ENCODE data around the gene MAP2.

MAP2 gene

GRCh38 chr2:209451209-209451834, 27.5 kb downstream of the MAP2 start:
- Histone ChIP-seq H3K4me2 (no peak overlapping the region), H3K79me2 (ENCODE audit: insufficient read depth, low read depth) (no peaks in the 10 kb centered on the region), H3K27ac (no peak overlapping the region), H3K9ac (no peak overlapping the region), H3K27me3 (ENCODE audit: insufficient read depth, low read depth) (no peaks in the 10 kb centered on the region), H3K36me3 (ENCODE audit: insufficient read depth) (no peaks in the 10 kb centered on the region), H4K20me1 (ENCODE audit: insufficient read depth) (no peaks in the 10 kb centered on the region), H3K4me1 (ENCODE audit: low read depth, poor library complexity, severe bottlenecking) (peaks cover 8% of the 10 kb centered on the region), H3K4me3 (IDR thresholded peaks at IDR 0.05; ENCODE audit: insufficient read depth, low read depth, low read length) (no peak overlapping the region), H2AFZ (ENCODE audit: low read depth) (no peak overlapping the region)
- no peak for TF ChIP-seq CTCF (conservative IDR thresholded peaks at IDR 0.05; ENCODE audit: low read depth, low read length)

DNA sequence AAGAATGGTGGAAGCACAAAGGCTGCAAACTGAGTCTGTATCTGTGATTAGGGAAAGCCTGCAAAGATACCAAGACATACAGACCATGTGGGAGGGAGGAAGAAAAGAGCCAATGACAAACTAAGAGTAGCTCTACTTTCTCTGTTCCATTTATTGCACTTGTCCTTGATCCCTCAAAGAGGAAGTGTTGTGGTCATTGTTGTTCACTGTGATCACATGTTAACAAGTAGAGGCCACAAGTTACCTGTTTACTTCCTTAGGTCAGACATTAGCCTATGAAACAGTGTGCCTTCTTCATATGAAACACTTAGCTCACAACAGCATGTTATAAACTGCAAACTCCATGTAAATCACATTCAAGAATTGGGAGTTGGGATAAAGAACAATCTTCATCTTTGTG, 32.6 kb downstream of the MAP2 start:
- H3K4me3 ChIP-seq (IDR thresholded peaks at IDR 0.05; ENCODE audit: insufficient read depth, low read depth, low read length): no peak overlapping the region
- H3K27me3 ChIP-seq (ENCODE audit: insufficient read depth, low read depth): no peaks in the 10 kb centered on the region
- no peak for TF ChIP-seq CTCF (conservative IDR thresholded peaks at IDR 0.05; ENCODE audit: low read depth, low read length)
- no peak overlapping the region for H3K4me2 ChIP-seq
- H4K20me1 ChIP-seq (ENCODE audit: insufficient read depth): no peaks in the 10 kb centered on the region
- H3K4me1 ChIP-seq (ENCODE audit: low read depth, poor library complexity, severe bottlenecking): peaks cover 6% of the 10 kb centered on the region
- H2AFZ ChIP-seq (ENCODE audit: low read depth): no peak overlapping the region
- no peaks in the 10 kb centered on the region for H3K79me2 ChIP-seq (ENCODE audit: insufficient read depth, low read depth)
- H3K9ac ChIP-seq: no peak overlapping the region
- H3K36me3 ChIP-seq (ENCODE audit: insufficient read depth): no peaks in the 10 kb centered on the region
- no peak overlapping the region for H3K27ac ChIP-seq

DNA sequence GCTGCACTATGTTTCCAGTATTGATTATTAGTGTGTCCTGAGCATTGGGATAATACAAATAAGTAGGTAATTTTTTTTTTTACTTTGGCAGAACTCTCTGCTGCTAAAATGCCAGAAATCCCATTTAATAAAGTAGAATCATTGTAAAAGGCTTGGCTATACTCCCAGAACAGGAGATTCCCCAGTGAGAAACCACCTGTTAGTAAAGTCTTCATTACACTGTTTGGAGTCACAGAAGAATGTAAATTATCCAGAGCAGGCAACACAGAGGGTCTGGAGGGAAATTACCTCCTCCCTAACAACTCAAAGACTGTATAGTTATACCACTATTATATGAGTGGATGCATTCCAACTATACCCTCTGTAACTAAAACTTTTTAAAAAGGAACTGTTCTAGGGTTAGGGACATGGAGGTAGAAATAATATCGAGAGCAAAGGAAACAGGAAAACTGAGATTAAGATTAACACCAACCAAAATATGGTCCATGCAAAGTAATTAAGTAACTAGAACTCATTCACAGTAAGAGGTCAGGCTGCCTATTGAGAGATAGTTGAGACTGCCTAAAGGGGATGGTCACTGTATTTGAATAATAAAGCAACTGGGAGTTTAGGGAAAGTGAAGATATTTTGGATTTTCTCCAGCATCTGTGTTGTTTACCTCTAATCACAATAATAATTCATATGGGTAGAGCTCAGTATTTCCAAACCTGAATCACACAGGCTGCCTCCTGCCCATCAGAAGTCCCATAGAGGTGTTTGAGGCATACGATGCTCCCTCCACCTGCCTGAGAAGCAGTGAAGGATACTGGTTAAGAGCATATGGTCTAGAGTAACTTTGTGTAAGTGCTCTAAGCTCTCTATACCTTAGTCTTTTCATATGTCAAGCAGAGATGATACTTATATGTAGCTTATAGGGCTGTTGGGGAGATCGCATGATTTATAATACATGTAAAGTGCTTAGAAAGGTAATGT, 34.4 kb downstream of the MAP2 start:
- TF ChIP-seq CTCF (conservative IDR thresholded peaks at IDR 0.05; ENCODE audit: low read depth, low read length): no peak
- H3K79me2 ChIP-seq (ENCODE audit: insufficient read depth, low read depth): no peaks in the 10 kb centered on the region

GRCh38 chr2:209459359-209459758, 35.5 kb downstream of the MAP2 start:
- Histone ChIP-seq H2AFZ (ENCODE audit: low read depth) (no peak overlapping the region), H3K36me3 (ENCODE audit: insufficient read depth) (no peaks in the 10 kb centered on the region), H3K27ac (no peak overlapping the region), H3K79me2 (ENCODE audit: insufficient read depth, low read depth) (no peaks in the 10 kb centered on the region), H3K27me3 (ENCODE audit: insufficient read depth, low read depth) (no peaks in the 10 kb centered on the region), H3K9ac (no peak overlapping the region), H3K4me3 (IDR thresholded peaks at IDR 0.05; ENCODE audit: insufficient read depth, low read depth, low read length) (no peak overlapping the region), H3K4me2 (no peak overlapping the region), H3K4me1 (ENCODE audit: low read depth, poor library complexity, severe bottlenecking) (peaks cover 8% of the 10 kb centered on the region), H4K20me1 (ENCODE audit: insufficient read depth) (no peaks in the 10 kb centered on the region)
- no peak for TF ChIP-seq CTCF (conservative IDR thresholded peaks at IDR 0.05; ENCODE audit: low read depth, low read length)

More for the DNA sequence above, 34.4 kb downstream of the MAP2 start:
- Histone ChIP-seq H3K36me3 (ENCODE audit: insufficient read depth) (no peaks in the 10 kb centered on the region), H3K4me1 (ENCODE audit: low read depth, poor library complexity, severe bottlenecking) (peaks cover 8% of the 10 kb centered on the region), H3K4me3 (IDR thresholded peaks at IDR 0.05; ENCODE audit: insufficient read depth, low read depth, low read length) (no peak overlapping the region), H3K9ac (no peak overlapping the region), H3K4me2 (no peak overlapping the region), H3K27me3 (ENCODE audit: insufficient read depth, low read depth) (no peaks in the 10 kb centered on the region), H3K27ac (no peak overlapping the region), H4K20me1 (ENCODE audit: insufficient read depth) (no peaks in the 10 kb centered on the region), H2AFZ (ENCODE audit: low read depth) (no peak overlapping the region)

Data from KMS-11 (cell line).